ENCODE results near the gene EDA. TPM values are rescaled to one million over a fixed set of nuclear protein-coding genes. Genes with fewer than 3 reads are reported as not detected.

Gene EDA
- total RNA-seq, 2 donors from 2014 or later: 8.1 to 10.1 TPM

- intact Hi-C loops (cut with DNase I): no loop called here
- no peak for DNase-seq (ENCODE audit: low spot score)
- TF ChIP-seq POLR2A (IDR thresholded peaks at IDR 0.05): no peak
- TF ChIP-seq POLR2AphosphoS5 (IDR thresholded peaks at IDR 0.05): no peak
- TF ChIP-seq CTCF (IDR thresholded peaks at IDR 0.05): no peak
- H3K27me3 ChIP-seq (replicated peaks; ENCODE audit: insufficient read depth): no peaks in the 10 kb centered on the region
- no peak overlapping the region for H3K27ac ChIP-seq
- H3K4me3 ChIP-seq: no peak overlapping the region
- no peaks in the 10 kb centered on the region for H3K9me3 ChIP-seq
- no peaks in the 10 kb centered on the region for H3K36me3 ChIP-seq
- WGBS: 76% methylated on average over 4 of the region's 4 CpGs
- H3K4me1 ChIP-seq (replicated peaks): no peaks in the 10 kb centered on the region
Measured at GRCh38 chrX:69605521-69605920, 10.4 kb upstream of the EDA start.

- Histone ChIP-seq H3K27ac (no peak overlapping the region), H3K36me3 (no peaks in the 10 kb centered on the region), H3K4me3 (no peak overlapping the region), H3K27me3 (replicated peaks; ENCODE audit: insufficient read depth) (no peaks in the 10 kb centered on the region), H3K4me1 (replicated peaks) (no peaks in the 10 kb centered on the region), H3K9me3 (no peaks in the 10 kb centered on the region)
- TF ChIP-seq POLR2A (IDR thresholded peaks at IDR 0.05): no peak
- no peak for TF ChIP-seq CTCF (IDR thresholded peaks at IDR 0.05)
- TF ChIP-seq POLR2AphosphoS5 (IDR thresholded peaks at IDR 0.05): no peak
- DNase-seq (ENCODE audit: low spot score): no peak
- intact Hi-C loops (cut with DNase I): no loop called here
Measured at GRCh38 chrX:69607616-69608015, 8.3 kb upstream of the EDA start.

GRCh38 chrX:69613946-69614345, 2.0 kb upstream of the EDA start:
- Histone ChIP-seq H3K9me3 (no peaks in the 10 kb centered on the region), H3K27me3 (replicated peaks; ENCODE audit: insufficient read depth) (no peaks in the 10 kb centered on the region), H3K27ac (no peak overlapping the region), H3K4me1 (replicated peaks) (no peaks in the 10 kb centered on the region), H3K36me3 (no peaks in the 10 kb centered on the region), H3K4me3 (no peak overlapping the region)
- DNase-seq (ENCODE audit: low spot score): peak; percentile 4
- TF ChIP-seq POLR2A (IDR thresholded peaks at IDR 0.05) (no peak), POLR2AphosphoS5 (IDR thresholded peaks at IDR 0.05) (peak; percentile 17)
- intact Hi-C loops (cut with DNase I): no loop called here
- WGBS: 36% methylated on average over 1 of the region's 1 CpG

GRCh38 chrX:69614886-69615285, 1.0 kb upstream of the EDA start:
- H3K27ac ChIP-seq: no peak overlapping the region
- H3K4me1 ChIP-seq (replicated peaks): no peaks in the 10 kb centered on the region
- 62% methylated on average over 4 of the region's 4 CpGs for WGBS
- H3K27me3 ChIP-seq (replicated peaks; ENCODE audit: insufficient read depth): no peaks in the 10 kb centered on the region
- no peak for TF ChIP-seq CTCF (IDR thresholded peaks at IDR 0.05)
- TF ChIP-seq POLR2A (IDR thresholded peaks at IDR 0.05): no peak
- no peak for TF ChIP-seq POLR2AphosphoS5 (IDR thresholded peaks at IDR 0.05)
- no peaks in the 10 kb centered on the region for H3K36me3 ChIP-seq
- no peaks in the 10 kb centered on the region for H3K9me3 ChIP-seq
- intact Hi-C loops (cut with DNase I): no loop called here
- H3K4me3 ChIP-seq: no peak overlapping the region
- no peak for DNase-seq (ENCODE audit: low spot score)

- H3K27ac ChIP-seq: no peak overlapping the region
- no peaks in the 10 kb centered on the region for H3K27me3 ChIP-seq (replicated peaks; ENCODE audit: insufficient read depth)
- 16% methylated on average over 7 of the region's 7 CpGs for WGBS
- H3K36me3 ChIP-seq: no peaks in the 10 kb centered on the region
- intact Hi-C loops (cut with DNase I): no loop called here
- no peak for DNase-seq (ENCODE audit: low spot score)
- TF ChIP-seq POLR2AphosphoS5 (IDR thresholded peaks at IDR 0.05) (no peak), POLR2A (IDR thresholded peaks at IDR 0.05) (no peak), CTCF (IDR thresholded peaks at IDR 0.05) (no peak)
- no peaks in the 10 kb centered on the region for H3K4me1 ChIP-seq (replicated peaks)
- no peak overlapping the region for H3K4me3 ChIP-seq
- H3K9me3 ChIP-seq: no peaks in the 10 kb centered on the region
Measured at GRCh38 chrX:69615342-69615741, 571 bp upstream of the EDA start.
